IPS-NIHi7 (cell line): ENCODE data around the gene CCT7.

Experiments
- DNase-seq: peaks from one replicate; pipeline ENCODE4 v3.0.0; 2012; ENCODE audit warnings: mixed read lengths; ENCODE audit errors: extremely low spot score

The CCT7 gene

GRCh38 chr2:73225513-73226360 is 8.4 kb upstream of the CCT7 start:
- no peak for DNase-seq

- DNase-seq = no peak
These were observed 7.0 kb upstream of the CCT7 start for GRCh38 chr2:73227086-73227485.

- no peak for DNase-seq
These were observed 5.5 kb upstream of the CCT7 start for GRCh38 chr2:73228631-73229030.

GRCh38 chr2:73232403-73233153 is 1.5 kb upstream of the CCT7 start:
- DNase-seq = no peak

- peak; percentile 99 for DNase-seq
These were observed 765 bp upstream of the CCT7 start, which contains the start of gene PRADC1 for GRCh38 chr2:73233154-73233931. Gene PRADC1, minus strand, starts transcription at chr2:73233239. Its CDS starts 79 bp downstream, at chr2:73233160.

- DNase-seq = no peak
These were observed 1.4 kb downstream of the CCT7 start for GRCh38 chr2:73235315-73236028.

- no peak for DNase-seq
These were observed 3.1 kb downstream of the CCT7 start for GRCh38 chr2:73237168-73237567.

GRCh38 chr2:73238149-73238548 is 4.0 kb downstream of the CCT7 start:
- no peak for DNase-seq

GRCh38 chr2:73238976-73239375 is 4.9 kb downstream of the CCT7 start:
- no peak for DNase-seq

- no peak for DNase-seq
These were observed 5.7 kb downstream of the CCT7 start for GRCh38 chr2:73239776-73240175.

- no peak for DNase-seq
These were observed 9.9 kb downstream of the CCT7 start for GRCh38 chr2:73243884-73244570.

- DNase-seq = no peak
These were observed 10.5 kb downstream of the CCT7 start for GRCh38 chr2:73244580-73244979.

GRCh38 chr2:73246850-73247249 is 12.7 kb downstream of the CCT7 start:
- DNase-seq = no peak

GRCh38 chr2:73249636-73250035 is 15.5 kb downstream of the CCT7 start:
- DNase-seq = no peak

GRCh38 chr2:73250872-73251846 is 17.1 kb downstream of the CCT7 start:
- no peak for DNase-seq

- DNase-seq = no peak
These were observed 18.3 kb downstream of the CCT7 start for GRCh38 chr2:73252238-73253027.

- no peak for DNase-seq
These were observed 19.3 kb downstream of the CCT7 start for GRCh38 chr2:73253400-73253799.

GRCh38 chr2:73253901-73254300 is 19.8 kb downstream of the CCT7 start:
- DNase-seq = no peak
